ENCODE results near the gene PARD3.

Gene PARD3

GRCh38 chr10:34386921-34387320, 428.2 kb downstream of the PARD3 start:
- no peak overlapping the region for H3K4me3 ChIP-seq (ENCODE audit: insufficient read depth, low read depth, low read length, poor library complexity, severe bottlenecking)
- H3K27ac ChIP-seq (ENCODE audit: insufficient read depth, low read length, poor library complexity, severe bottlenecking): no peak overlapping the region
- no peaks in the 10 kb centered on the region for H3K27me3 ChIP-seq (replicated peaks; ENCODE audit: control insufficient read depth, insufficient read depth, low read length, poor library complexity, severe bottlenecking)
- H3K36me3 ChIP-seq (ENCODE audit: control insufficient read depth, insufficient read depth, low read length): no peaks in the 10 kb centered on the region
- no peaks in the 10 kb centered on the region for H3K4me1 ChIP-seq (ENCODE audit: control insufficient read depth, insufficient read depth, low read length, poor library complexity, severe bottlenecking)
- DNase-seq: no peak
- no peaks in the 10 kb centered on the region for H3K9me3 ChIP-seq (ENCODE audit: control insufficient read depth, low read length)

GRCh38 chr10:34384372-34384771, 430.7 kb downstream of the PARD3 start:
- DNase-seq: no peak
- Histone ChIP-seq H3K4me1 (ENCODE audit: control insufficient read depth, insufficient read depth, low read length, poor library complexity, severe bottlenecking) (no peaks in the 10 kb centered on the region), H3K9me3 (ENCODE audit: control insufficient read depth, low read length) (no peaks in the 10 kb centered on the region), H3K27me3 (replicated peaks; ENCODE audit: control insufficient read depth, insufficient read depth, low read length, poor library complexity, severe bottlenecking) (no peaks in the 10 kb centered on the region), H3K4me3 (ENCODE audit: insufficient read depth, low read depth, low read length, poor library complexity, severe bottlenecking) (no peak overlapping the region), H3K36me3 (ENCODE audit: control insufficient read depth, insufficient read depth, low read length) (no peaks in the 10 kb centered on the region), H3K27ac (ENCODE audit: insufficient read depth, low read length, poor library complexity, severe bottlenecking) (no peak overlapping the region)

GRCh38 chr10:34382626-34383025, 432.5 kb downstream of the PARD3 start:
- H3K27ac ChIP-seq (ENCODE audit: insufficient read depth, low read length, poor library complexity, severe bottlenecking): no peak overlapping the region
- DNase-seq: no peak
- no peaks in the 10 kb centered on the region for H3K9me3 ChIP-seq (ENCODE audit: control insufficient read depth, low read length)
- no peaks in the 10 kb centered on the region for H3K36me3 ChIP-seq (ENCODE audit: control insufficient read depth, insufficient read depth, low read length)
- H3K27me3 ChIP-seq (replicated peaks; ENCODE audit: control insufficient read depth, insufficient read depth, low read length, poor library complexity, severe bottlenecking): no peaks in the 10 kb centered on the region
- no peaks in the 10 kb centered on the region for H3K4me1 ChIP-seq (ENCODE audit: control insufficient read depth, insufficient read depth, low read length, poor library complexity, severe bottlenecking)
- H3K4me3 ChIP-seq (ENCODE audit: insufficient read depth, low read depth, low read length, poor library complexity, severe bottlenecking): no peak overlapping the region

- H3K36me3 ChIP-seq (ENCODE audit: control insufficient read depth, insufficient read depth, low read length): no peaks in the 10 kb centered on the region
- no peaks in the 10 kb centered on the region for H3K4me1 ChIP-seq (ENCODE audit: control insufficient read depth, insufficient read depth, low read length, poor library complexity, severe bottlenecking)
- no peaks in the 10 kb centered on the region for H3K27me3 ChIP-seq (replicated peaks; ENCODE audit: control insufficient read depth, insufficient read depth, low read length, poor library complexity, severe bottlenecking)
- DNase-seq: no peak
- no peaks in the 10 kb centered on the region for H3K9me3 ChIP-seq (ENCODE audit: control insufficient read depth, low read length)
- H3K27ac ChIP-seq (ENCODE audit: insufficient read depth, low read length, poor library complexity, severe bottlenecking): no peak overlapping the region
- no peak overlapping the region for H3K4me3 ChIP-seq (ENCODE audit: insufficient read depth, low read depth, low read length, poor library complexity, severe bottlenecking)
Observed at GRCh38 chr10:34380856-34381255, 434.2 kb downstream of the PARD3 start.

GRCh38 chr10:34378297-34378696, 436.8 kb downstream of the PARD3 start:
- Histone ChIP-seq H3K9me3 (ENCODE audit: control insufficient read depth, low read length) (no peaks in the 10 kb centered on the region), H3K27ac (ENCODE audit: insufficient read depth, low read length, poor library complexity, severe bottlenecking) (no peak overlapping the region), H3K36me3 (ENCODE audit: control insufficient read depth, insufficient read depth, low read length) (no peaks in the 10 kb centered on the region), H3K4me1 (ENCODE audit: control insufficient read depth, insufficient read depth, low read length, poor library complexity, severe bottlenecking) (no peaks in the 10 kb centered on the region), H3K4me3 (ENCODE audit: insufficient read depth, low read depth, low read length, poor library complexity, severe bottlenecking) (no peak overlapping the region), H3K27me3 (replicated peaks; ENCODE audit: control insufficient read depth, insufficient read depth, low read length, poor library complexity, severe bottlenecking) (no peaks in the 10 kb centered on the region)
- DNase-seq: no peak

- DNase-seq: no peak
- no peak overlapping the region for H3K27ac ChIP-seq (ENCODE audit: insufficient read depth, low read length, poor library complexity, severe bottlenecking)
- H3K9me3 ChIP-seq (ENCODE audit: control insufficient read depth, low read length): no peaks in the 10 kb centered on the region
Observed at GRCh38 chr10:34377833-34378232, 437.3 kb downstream of the PARD3 start.

GRCh38 chr10:34374356-34375045, 440.6 kb downstream of the PARD3 start:
- Histone ChIP-seq H3K27me3 (replicated peaks; ENCODE audit: control insufficient read depth, insufficient read depth, low read length, poor library complexity, severe bottlenecking) (no peaks in the 10 kb centered on the region), H3K36me3 (ENCODE audit: control insufficient read depth, insufficient read depth, low read length) (no peaks in the 10 kb centered on the region), H3K4me3 (ENCODE audit: insufficient read depth, low read depth, low read length, poor library complexity, severe bottlenecking) (no peak overlapping the region), H3K4me1 (ENCODE audit: control insufficient read depth, insufficient read depth, low read length, poor library complexity, severe bottlenecking) (no peaks in the 10 kb centered on the region), H3K9me3 (ENCODE audit: control insufficient read depth, low read length) (no peaks in the 10 kb centered on the region), H3K27ac (ENCODE audit: insufficient read depth, low read length, poor library complexity, severe bottlenecking) (no peak overlapping the region)
- no peak for DNase-seq

More at GRCh38 chr10:34377833-34378232, 437.3 kb downstream of the PARD3 start:
- no peaks in the 10 kb centered on the region for H3K27me3 ChIP-seq (replicated peaks; ENCODE audit: control insufficient read depth, insufficient read depth, low read length, poor library complexity, severe bottlenecking)
- H3K4me3 ChIP-seq (ENCODE audit: insufficient read depth, low read depth, low read length, poor library complexity, severe bottlenecking): no peak overlapping the region
- H3K4me1 ChIP-seq (ENCODE audit: control insufficient read depth, insufficient read depth, low read length, poor library complexity, severe bottlenecking): no peaks in the 10 kb centered on the region
- no peaks in the 10 kb centered on the region for H3K36me3 ChIP-seq (ENCODE audit: control insufficient read depth, insufficient read depth, low read length)

- H3K4me1 ChIP-seq (ENCODE audit: control insufficient read depth, insufficient read depth, low read length, poor library complexity, severe bottlenecking): no peaks in the 10 kb centered on the region
- no peaks in the 10 kb centered on the region for H3K9me3 ChIP-seq (ENCODE audit: control insufficient read depth, low read length)
- no peaks in the 10 kb centered on the region for H3K36me3 ChIP-seq (ENCODE audit: control insufficient read depth, insufficient read depth, low read length)
- H3K4me3 ChIP-seq (ENCODE audit: insufficient read depth, low read depth, low read length, poor library complexity, severe bottlenecking): no peak overlapping the region
- no peak overlapping the region for H3K27ac ChIP-seq (ENCODE audit: insufficient read depth, low read length, poor library complexity, severe bottlenecking)
- no peaks in the 10 kb centered on the region for H3K27me3 ChIP-seq (replicated peaks; ENCODE audit: control insufficient read depth, insufficient read depth, low read length, poor library complexity, severe bottlenecking)
- no peak for DNase-seq
Observed at GRCh38 chr10:34373211-34373610, 441.9 kb downstream of the PARD3 start.

GRCh38 chr10:34372509-34372908, 442.6 kb downstream of the PARD3 start:
- no peak for DNase-seq
- H3K36me3 ChIP-seq (ENCODE audit: control insufficient read depth, insufficient read depth, low read length): no peaks in the 10 kb centered on the region
- H3K27ac ChIP-seq (ENCODE audit: insufficient read depth, low read length, poor library complexity, severe bottlenecking): no peak overlapping the region
- H3K4me3 ChIP-seq (ENCODE audit: insufficient read depth, low read depth, low read length, poor library complexity, severe bottlenecking): no peak overlapping the region
- H3K27me3 ChIP-seq (replicated peaks; ENCODE audit: control insufficient read depth, insufficient read depth, low read length, poor library complexity, severe bottlenecking): no peaks in the 10 kb centered on the region
- no peaks in the 10 kb centered on the region for H3K4me1 ChIP-seq (ENCODE audit: control insufficient read depth, insufficient read depth, low read length, poor library complexity, severe bottlenecking)
- H3K9me3 ChIP-seq (ENCODE audit: control insufficient read depth, low read length): no peaks in the 10 kb centered on the region

- DNase-seq: no peak
- Histone ChIP-seq H3K9me3 (ENCODE audit: control insufficient read depth, low read length) (no peaks in the 10 kb centered on the region), H3K36me3 (ENCODE audit: control insufficient read depth, insufficient read depth, low read length) (no peaks in the 10 kb centered on the region), H3K27ac (ENCODE audit: insufficient read depth, low read length, poor library complexity, severe bottlenecking) (no peak overlapping the region), H3K27me3 (replicated peaks; ENCODE audit: control insufficient read depth, insufficient read depth, low read length, poor library complexity, severe bottlenecking) (no peaks in the 10 kb centered on the region), H3K4me3 (ENCODE audit: insufficient read depth, low read depth, low read length, poor library complexity, severe bottlenecking) (no peak overlapping the region), H3K4me1 (ENCODE audit: control insufficient read depth, insufficient read depth, low read length, poor library complexity, severe bottlenecking) (no peaks in the 10 kb centered on the region)
Observed at GRCh38 chr10:34370126-34370525, 445.0 kb downstream of the PARD3 start.
